Measurements from ENCODE around the gene PPFIA2.

Gene PPFIA2

GRCh38 chr12:81255456-81255855 is 503.7 kb downstream of the PPFIA2 start:
- no peak for DNase-seq

DNA sequence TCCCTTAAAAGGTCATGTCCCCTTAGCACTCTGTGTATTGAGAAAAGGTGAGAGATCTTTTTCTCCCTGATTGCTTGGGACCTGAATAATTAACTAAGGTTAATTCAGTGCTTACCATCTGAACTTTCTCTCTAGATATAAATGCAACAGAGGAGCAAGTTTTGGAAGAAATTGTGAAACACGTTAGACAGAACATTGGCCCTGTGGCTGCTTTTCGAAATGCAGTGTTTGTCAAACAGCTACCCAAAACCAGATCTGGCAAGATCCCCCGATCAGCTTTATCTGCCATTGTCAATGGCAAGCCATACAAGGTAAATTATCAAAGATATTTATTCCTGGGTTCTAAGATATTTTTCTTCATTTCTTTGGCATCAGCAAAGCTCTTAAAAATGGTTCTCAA is 505.8 kb downstream of the PPFIA2 start:
- DNase-seq = no peak

DNA sequence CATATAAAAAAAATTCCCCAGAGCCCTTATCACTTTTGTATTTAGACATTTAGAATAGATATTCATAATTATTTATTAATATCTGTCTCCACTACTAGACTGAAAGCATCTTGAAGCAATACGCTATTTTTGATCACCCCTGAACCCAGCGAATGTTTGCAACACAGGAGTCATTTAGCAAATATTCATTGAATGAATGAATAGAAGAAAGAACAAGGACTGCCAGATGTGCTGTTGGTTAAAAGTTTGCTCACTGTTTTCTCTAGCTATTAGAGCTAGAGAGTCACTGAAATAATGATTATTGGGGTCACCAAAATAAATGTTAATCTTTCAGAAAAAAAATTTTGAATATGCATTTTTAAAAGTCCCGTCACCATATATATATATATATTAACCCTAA is 506.9 kb downstream of the PPFIA2 start:
- no peak for DNase-seq

DNA sequence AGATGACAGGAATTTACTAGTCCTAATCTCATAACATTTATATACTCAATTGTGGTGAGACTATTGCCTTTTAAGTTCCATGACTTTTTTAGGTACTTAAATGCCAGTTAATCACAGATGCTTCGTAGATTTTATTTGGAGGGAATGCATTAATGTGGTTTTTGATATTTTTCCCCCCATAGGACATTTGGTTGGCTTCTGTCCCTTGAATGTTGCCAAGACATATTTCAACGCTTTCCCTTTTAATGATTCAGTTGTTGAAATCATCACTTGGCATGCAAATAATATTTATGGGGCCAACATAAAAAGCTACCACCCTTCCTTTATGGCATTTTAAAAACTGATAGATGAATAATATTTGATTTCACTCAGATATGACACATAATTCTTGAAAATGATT is 509.2 kb downstream of the PPFIA2 start:
- DNase-seq = no peak

GRCh38 chr12:81245907-81246570 is 513.1 kb downstream of the PPFIA2 start:
- no peak for DNase-seq

- DNase-seq = no peak
Observed at GRCh38 chr12:81245458-81245857, 513.7 kb downstream of the PPFIA2 start.

- no peak for DNase-seq
Observed at GRCh38 chr12:81231574-81232368, 527.4 kb downstream of the PPFIA2 start.

GRCh38 chr12:81229759-81230158 is 529.4 kb downstream of the PPFIA2 start:
- DNase-seq = no peak

DNA sequence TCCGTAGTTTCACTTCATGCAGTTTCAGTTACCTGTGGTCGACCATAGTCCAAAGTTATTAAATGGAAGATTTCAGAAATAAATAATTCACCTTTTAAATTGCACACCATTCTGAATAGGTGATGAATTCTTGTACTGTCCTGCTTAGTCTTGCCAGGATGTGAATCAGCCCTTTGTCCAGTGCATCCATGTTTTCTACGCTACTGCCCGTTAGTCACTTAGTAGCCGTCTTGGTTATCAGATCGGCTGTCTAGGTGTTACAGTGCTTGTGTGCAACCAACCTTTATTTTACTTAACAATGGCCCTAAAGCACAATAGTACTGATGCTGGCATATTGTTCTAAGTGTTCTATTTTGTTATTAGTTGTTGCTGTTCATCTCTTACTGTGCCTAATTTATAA is 534.5 kb downstream of the PPFIA2 start:
- no peak for DNase-seq

GRCh38 chr12:81222846-81223592 is 536.1 kb downstream of the PPFIA2 start:
- DNase-seq = no peak

DNA sequence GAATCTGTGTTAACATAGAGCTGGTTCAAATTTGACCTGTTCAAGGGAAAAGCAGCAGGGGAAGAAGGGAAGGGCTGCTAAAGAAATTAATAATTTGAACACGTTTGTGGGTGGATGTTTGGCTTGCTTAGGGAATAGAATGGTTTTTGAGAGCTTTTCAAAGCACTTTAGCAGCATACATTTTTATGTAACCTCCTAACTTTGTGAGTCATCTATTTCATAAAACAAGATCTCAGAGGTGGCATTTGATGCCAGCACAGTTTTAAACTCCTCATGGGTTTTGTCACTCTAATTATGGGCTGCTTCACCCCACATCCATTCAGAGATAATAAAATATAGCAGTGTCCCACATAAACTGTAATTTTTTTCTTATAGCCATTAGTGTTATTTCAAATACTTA is 537.5 kb downstream of the PPFIA2 start:
- DNase-seq = no peak

DNA sequence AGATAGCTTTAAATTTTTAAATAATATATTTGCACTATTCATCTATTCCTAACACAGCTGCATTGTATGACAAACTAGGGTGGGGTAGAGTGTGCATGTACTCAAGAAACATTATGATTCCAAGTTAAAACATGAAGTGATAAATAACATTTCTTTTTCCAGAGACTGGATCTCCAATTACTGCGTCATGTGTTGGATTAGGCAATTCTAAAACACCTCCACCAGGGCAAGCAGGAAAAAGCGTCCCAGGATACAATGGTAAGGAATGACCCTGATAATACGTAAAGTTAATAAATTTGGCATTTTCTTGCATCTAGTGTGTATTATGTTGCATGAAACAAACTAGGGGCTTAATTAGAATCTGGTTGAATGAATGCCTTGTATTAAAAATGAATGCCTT is 542.4 kb downstream of the PPFIA2 start:
- no peak for DNase-seq

DNA sequence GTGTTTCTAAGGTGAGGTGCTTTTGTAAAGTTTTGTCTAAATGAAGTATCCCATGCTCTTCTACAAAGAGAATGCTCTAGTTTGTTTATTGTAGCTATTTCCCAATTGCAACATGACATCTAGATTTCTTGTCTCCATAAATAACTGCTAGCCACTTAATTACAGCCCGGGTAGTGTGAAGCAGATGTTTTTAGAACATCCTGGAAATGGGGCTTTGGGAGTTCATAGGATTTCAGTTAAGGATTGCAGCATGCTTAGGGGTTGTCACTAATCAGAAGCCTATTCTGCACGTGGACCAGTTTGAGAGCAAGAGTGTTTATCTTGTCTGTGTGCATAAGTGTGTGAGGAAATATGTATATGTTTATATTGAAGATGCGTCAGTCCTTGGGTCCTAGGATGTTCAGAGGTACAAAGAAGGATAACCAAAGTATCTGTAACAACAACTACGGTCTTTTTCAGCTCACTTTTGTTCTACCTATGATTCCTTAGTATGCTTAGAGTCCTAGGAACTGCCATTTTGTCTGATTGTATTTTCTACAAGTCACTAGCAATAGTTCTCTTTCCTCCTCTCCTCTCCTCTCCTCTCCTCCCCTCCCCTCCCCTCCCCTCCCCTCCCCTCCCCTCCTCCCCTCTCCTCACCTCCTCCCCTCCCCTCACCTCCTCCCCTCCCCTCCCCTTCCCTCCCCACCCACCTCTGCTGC is 546.0 kb downstream of the PPFIA2 start:
- no peak for DNase-seq

DNA sequence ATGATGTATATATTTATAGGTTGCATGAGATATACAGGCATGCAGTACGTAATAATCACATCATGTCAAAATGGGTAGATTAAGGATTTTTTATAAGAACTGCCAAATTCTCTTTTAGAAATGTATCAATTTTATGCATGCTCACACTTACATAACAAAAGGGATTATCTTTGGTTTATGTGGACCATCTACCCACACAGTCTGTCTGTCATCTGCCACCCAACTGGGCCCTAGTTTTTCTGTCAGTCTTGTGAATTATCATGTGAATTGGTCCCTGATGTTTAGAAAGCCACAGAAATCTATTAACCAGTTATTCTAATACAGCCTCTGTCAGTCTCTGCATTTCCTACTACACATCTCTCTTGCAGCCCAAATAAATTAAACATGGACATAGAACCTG is 547.8 kb downstream of the PPFIA2 start:
- DNase-seq = no peak

DNA sequence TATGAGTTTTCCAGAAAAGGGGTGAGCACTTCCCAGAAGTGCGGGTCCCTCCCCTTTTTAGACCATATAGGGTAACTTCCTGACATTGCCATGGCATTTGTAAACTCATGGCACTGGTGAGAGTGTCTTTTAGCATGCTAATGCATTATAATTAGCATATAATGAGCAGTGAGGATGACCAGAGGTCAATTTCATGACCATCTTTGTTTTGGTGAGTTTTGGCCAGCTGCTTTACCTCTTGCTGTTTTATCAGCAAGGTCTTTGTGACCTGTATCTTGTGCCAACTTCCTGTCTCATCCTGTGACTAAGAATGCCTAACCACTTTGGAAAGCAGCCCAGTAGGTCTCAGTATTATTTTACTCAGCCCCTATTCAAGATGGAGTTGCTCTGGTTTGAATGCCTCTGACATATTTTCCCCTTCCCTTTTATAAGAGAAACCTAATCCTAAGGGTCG is 549.4 kb downstream of the PPFIA2 start:
- peak; percentile 16 for DNase-seq

- DNase-seq = no peak
Observed at GRCh38 chr12:81209012-81209411, 550.1 kb downstream of the PPFIA2 start.

GRCh38 chr12:81208187-81208911 is 550.8 kb downstream of the PPFIA2 start:
- no peak for DNase-seq

All from kidney glomerular epithelial cell (primary cell).